Brain microvascular endothelial cell (primary cell): ENCODE results near the gene RPP21.
A peak's percentile ranks its signal among the peaks of the same experiment; 100 is the strongest.

Experiments
- DNase-seq: peaks from one replicate; pipeline ENCODE4 v3.0.0-alpha.2; 2020
- H3K27ac ChIP-seq: fragments of 250-450 bp; sonication (Bioruptor Pico); 2 replicates; pipeline ENCODE4 v1.5.1; 2020; ENCODE audit warnings: mild to moderate bottlenecking, moderate library complexity
- H3K27me3 ChIP-seq: fragments of 250-450 bp; sonication (Bioruptor Pico); replicated peaks from 2 replicates; pipeline ENCODE4 v1.5.1; 2020; ENCODE audit warnings: mild to moderate bottlenecking
- H3K36me3 ChIP-seq: fragments of 250-450 bp; sonication (Bioruptor Pico); replicated peaks from 2 replicates; pipeline ENCODE4 v1.5.1; 2020; ENCODE audit warnings: mild to moderate bottlenecking
- H3K4me3 ChIP-seq: 2 replicates; pipeline ENCODE4 v1.5.1; 2011; ENCODE audit warnings: low read depth, mild to moderate bottlenecking, control low read depth, low read length, moderate library complexity
- CTCF ChIP-seq: IDR thresholded peaks from 2 replicates; pipeline ENCODE4 v1.5.1; 2011; ENCODE audit warnings: low read depth, mild to moderate bottlenecking, moderate library complexity, low read length, control low read depth, inconsistent platforms; ENCODE audit errors: missing control alignments
- in situ Hi-C: cut with HindIII; loops from 2 replicates; pipeline ENCODE4 v1.10.0; 2017; ENCODE audit warnings: low sequenced_read_pairs, low pct_ligation_motif_present

RPP21 gene

DNA sequence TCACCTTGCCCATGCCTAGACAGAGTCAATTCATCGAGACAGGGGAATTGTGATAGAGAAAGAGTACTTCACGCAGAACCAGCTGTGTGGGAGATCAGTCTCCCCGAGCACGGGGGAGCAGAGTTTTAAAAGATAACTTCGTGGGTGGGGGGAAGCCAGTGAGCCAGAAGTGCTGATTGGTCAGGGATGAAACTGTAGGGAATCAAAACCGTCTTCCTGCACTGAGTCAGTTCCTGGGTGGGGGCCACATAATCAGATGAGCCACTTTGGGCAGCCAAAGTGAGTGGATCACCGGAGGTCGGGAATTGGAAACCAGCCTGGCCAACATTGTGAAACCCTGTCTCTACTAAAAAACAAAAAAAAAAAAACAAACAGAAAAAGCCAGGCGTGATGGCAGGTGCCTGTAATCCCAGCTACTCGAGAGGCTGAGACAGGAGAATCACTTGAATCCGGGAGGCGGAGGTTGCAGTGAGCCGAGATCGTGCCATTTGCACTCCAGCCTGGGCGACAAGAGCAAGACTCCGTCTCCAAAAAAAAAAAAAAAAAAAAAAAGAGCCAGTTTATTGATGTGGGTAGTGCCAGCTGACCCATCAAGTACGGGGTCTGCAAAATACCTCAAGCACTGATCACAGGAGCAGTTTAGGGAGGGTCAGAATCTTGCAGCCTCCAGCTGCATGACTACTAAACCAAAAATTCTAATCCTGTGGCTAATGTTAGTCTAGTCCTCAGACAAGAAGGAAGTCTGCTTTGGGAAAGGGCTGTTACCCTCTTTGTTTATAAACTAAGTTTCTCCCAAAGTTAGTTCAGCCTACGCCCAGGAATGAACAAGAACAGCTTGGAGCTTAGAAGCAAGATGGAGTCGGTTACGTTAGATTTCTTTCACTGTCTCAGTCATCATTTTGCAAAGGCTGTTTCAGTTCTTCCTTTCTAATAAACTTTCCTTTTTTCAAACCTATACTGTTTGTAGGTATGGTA lies 22.1 kb upstream of the RPP21 start:
- H3K4me3 ChIP-seq = no peak overlapping the region
- DNase-seq = peak; percentile 22
- H3K27me3 ChIP-seq = no peaks in the 10 kb centered on the region
- in situ Hi-C loops = no loop called here
- no peak for TF ChIP-seq CTCF
- H3K36me3 ChIP-seq = peaks cover 3% of the 10 kb centered on the region
- H3K27ac ChIP-seq = peak overlapping the region; percentile 33

- Histone ChIP-seq H3K4me3 (no peak overlapping the region), H3K27me3 (no peaks in the 10 kb centered on the region), H3K36me3 (peaks cover 3% of the 10 kb centered on the region), H3K27ac (no peak overlapping the region)
- in situ Hi-C loops = no loop called here
- DNase-seq = no peak
- no peak for TF ChIP-seq CTCF
Measured at GRCh38 chr6:30323806-30324205, 21.1 kb upstream of the RPP21 start.

GRCh38 chr6:30325150-30325872 lies 19.6 kb upstream of the RPP21 start:
- peak; percentile 66 for DNase-seq
- Histone ChIP-seq H3K36me3 (peaks cover 7% of the 10 kb centered on the region), H3K4me3 (peak overlapping the region; percentile 95), H3K27me3 (no peaks in the 10 kb centered on the region), H3K27ac (peak overlapping the region; percentile 94)
- no peak for TF ChIP-seq CTCF
- in situ Hi-C loops = no loop called here

- in situ Hi-C loops = no loop called here
Measured at GRCh38 chr6:30325873-30326525, 19.0 kb upstream of the RPP21 start.

More at GRCh38 chr6:30325873-30326525, 19.0 kb upstream of the RPP21 start:
- no peak for TF ChIP-seq CTCF
- Histone ChIP-seq H3K4me3 (peak overlapping the region; percentile 95), H3K27ac (peak overlapping the region; percentile 94), H3K36me3 (peaks cover 11% of the 10 kb centered on the region), H3K27me3 (no peaks in the 10 kb centered on the region)
- DNase-seq = peak; percentile 77
